Kidney epithelial cell (primary cell): ENCODE data around the gene ATP5F1D. TPM values are rescaled to one million over a fixed set of nuclear protein-coding genes. Genes with fewer than 3 reads are reported as not detected.

Source experiments
- DNase-seq: peaks from one replicate; pipeline ENCODE4 v3.0.0-alpha.2; 2010; ENCODE audit warnings: low read depth
- H3K27me3 ChIP-seq: 2 replicates; pipeline ENCODE4 v1.6.0; 2011; ENCODE audit warnings: low read length; ENCODE audit not compliant: control insufficient read depth, insufficient read depth
- H3K36me3 ChIP-seq: 2 replicates; pipeline ENCODE4 v1.5.1; 2011; ENCODE audit warnings: low read length; ENCODE audit not compliant: control insufficient read depth, insufficient read depth
- H3K4me3 ChIP-seq: 2 replicates; pipeline ENCODE4 v1.5.1; 2011; ENCODE audit warnings: low read depth, mild to moderate bottlenecking, control low read depth, low read length
- CTCF ChIP-seq: IDR thresholded peaks from 2 replicates; pipeline ENCODE4 v1.5.1; 2011; ENCODE audit warnings: mild to moderate bottlenecking, moderate library complexity, low read length, control low read depth, inconsistent platforms; ENCODE audit not compliant: insufficient read depth, poor library complexity, severe bottlenecking
- total RNA-seq: library from RNA; depleted of rRNA; stranded (reverse); fragments of >200 nt; gene quantifications from 2 replicates; pipeline ENCODE4 v1.2.3, GENCODE V29; 2015

The ATP5F1D gene
- total RNA-seq, 1 donor from 2014 or later, result 55.3 TPM

GRCh38 chr19:1291761-1292418 lies 50.3 kb downstream of the ATP5F1D start:
- Histone ChIP-seq H3K4me3 (no peak overlapping the region), H3K36me3 (no peaks in the 10 kb centered on the region), H3K27me3 (peaks cover 78% of the 10 kb centered on the region)
- DNase-seq, result no peak
- TF ChIP-seq CTCF, result no peak

- no peak for DNase-seq
- Histone ChIP-seq H3K36me3 (no peaks in the 10 kb centered on the region), H3K27me3 (peaks cover 71% of the 10 kb centered on the region), H3K4me3 (no peak overlapping the region)
- TF ChIP-seq CTCF, result no peak
Measured at GRCh38 chr19:1292419-1293151, 51.0 kb downstream of the ATP5F1D start.

GRCh38 chr19:1293782-1294604 lies 52.4 kb downstream of the ATP5F1D start:
- Histone ChIP-seq H3K4me3 (no peak overlapping the region), H3K36me3 (no peaks in the 10 kb centered on the region), H3K27me3 (peaks cover 59% of the 10 kb centered on the region)
- no peak for TF ChIP-seq CTCF
- DNase-seq, result no peak

Other genes with a start within 250 kb of the ATP5F1D start
- gene GRIN3B, start 241.3 kb upstream of the ATP5F1D start, total RNA-seq, result 0.08 and 1.6 TPM in 2 replicates
- gene TMEM259, start 220.6 kb upstream of the ATP5F1D start, total RNA-seq, result 204 and 221 TPM in 2 replicates
- not detected in 2 replicates for gene RNU6-2, start 220.2 kb upstream of the ATP5F1D start, total RNA-seq
- 285 and 314 TPM in 2 replicates for gene CNN2, start 215.1 kb upstream of the ATP5F1D start, total RNA-seq
- gene ABCA7, start 201.6 kb upstream of the ATP5F1D start, total RNA-seq, result 16.4 and 17.0 TPM in 2 replicates
- gene ARHGAP45, start 174.6 kb upstream of the ATP5F1D start, total RNA-seq, result 1.4 and 4.2 TPM in 2 replicates
- gene POLR2E, start 146.4 kb upstream of the ATP5F1D start, total RNA-seq, result 204 and 267 TPM in 2 replicates
- gene GPX4, start 137.8 kb upstream of the ATP5F1D start, total RNA-seq, result 538 and 611 TPM in 2 replicates
- 48.8 and 56.7 TPM in 2 replicates for gene SBNO2, start 67.5 kb upstream of the ATP5F1D start, total RNA-seq
- gene STK11, start 36.0 kb upstream of the ATP5F1D start, total RNA-seq, result 78.3 and 86.5 TPM in 2 replicates
- gene CBARP, start 3.7 kb upstream of the ATP5F1D start, total RNA-seq, result 5.1 and 10.5 TPM in 2 replicates
- 66.8 and 69.4 TPM in 2 replicates for gene MIDN, start 6.8 kb downstream of the ATP5F1D start, total RNA-seq
- gene CIRBP, start 27.6 kb downstream of the ATP5F1D start, total RNA-seq, result 298 and 403 TPM in 2 replicates
- 58.5 and 75.0 TPM in 2 replicates for gene FAM174C, start 33.8 kb downstream of the ATP5F1D start, total RNA-seq
- gene EFNA2, start 44.1 kb downstream of the ATP5F1D start, total RNA-seq, result 3.1 and 5.3 TPM in 2 replicates
- gene NDUFS7, start 142.2 kb downstream of the ATP5F1D start, total RNA-seq, result 165 and 189 TPM in 2 replicates
- 17.5 and 20.3 TPM in 2 replicates for gene GAMT, start 159.8 kb downstream of the ATP5F1D start, total RNA-seq
- gene DAZAP1, start 165.8 kb downstream of the ATP5F1D start, total RNA-seq, result 74.5 and 77.0 TPM in 2 replicates
- 1,778 and 3,178 TPM in 2 replicates for gene RPS15, start 196.6 kb downstream of the ATP5F1D start, total RNA-seq
- gene APC2, start 208.4 kb downstream of the ATP5F1D start, total RNA-seq, result not detected in 2 replicates
- gene C19orf25, start 237.5 kb downstream of the ATP5F1D start, total RNA-seq, result 38.8 and 40.0 TPM in 2 replicates
- gene PCSK4, start 248.6 kb downstream of the ATP5F1D start, total RNA-seq, result 1.6 and 5.5 TPM in 2 replicates
- 8.7 and 9.7 TPM in 2 replicates for gene REEP6, start 249.4 kb downstream of the ATP5F1D start, total RNA-seq